ENCODE measurements around the gene PPP2R5D.
"Not testable (repeated sequence)": the region's sequence is repeated elsewhere in the genome, so short reads cannot be mapped to it uniquely, and the experiment has no call there.

The PPP2R5D gene

DNA sequence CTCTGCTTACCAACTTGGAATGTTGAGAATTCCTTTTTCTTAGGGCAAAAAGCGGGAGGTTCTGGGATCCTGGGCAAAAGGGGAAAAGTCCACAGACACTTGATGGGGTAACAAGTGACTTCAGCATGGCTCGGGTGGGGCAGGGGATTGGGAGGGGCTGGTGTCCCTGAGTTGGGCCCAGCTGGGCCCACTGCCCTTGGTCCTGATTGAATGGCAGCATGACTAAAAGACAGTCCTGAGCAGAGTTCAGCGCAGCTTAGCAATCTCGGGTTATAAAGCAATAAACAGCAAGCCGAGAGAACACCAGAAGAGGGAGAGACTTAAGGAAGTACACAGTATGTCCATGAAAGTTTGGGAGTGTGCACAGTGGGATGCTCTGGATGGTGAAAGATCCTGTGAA lies 5.6 kb downstream of the PPP2R5D start:
- H2AK5ac ChIP-seq (ENCODE audit: low read length), result no peak overlapping the region
- no peak overlapping the region for H4K5ac ChIP-seq (ENCODE audit: low read length)
- H4K8ac ChIP-seq (ENCODE audit: low read depth, low read length), result no peak overlapping the region
- no peak overlapping the region for H3K23ac ChIP-seq (ENCODE audit: low read length)
- H3K4me3 ChIP-seq (ENCODE audit: low read length), result no peak overlapping the region
- H3K27me3 ChIP-seq (ENCODE audit: insufficient read depth, low read length, poor library complexity), result no peaks in the 10 kb centered on the region
- H2BK15ac ChIP-seq (replicated peaks; ENCODE audit: low read depth), result no peak overlapping the region
- no peak overlapping the region for H3K9ac ChIP-seq (ENCODE audit: low read length)
- no peak overlapping the region for H3K56ac ChIP-seq (ENCODE audit: low read length)
- no peak overlapping the region for H3K4me2 ChIP-seq (ENCODE audit: low read length)
- H3K18ac ChIP-seq (ENCODE audit: low read length), result no peak overlapping the region
- DNase-seq, result no peak
- peaks cover 5% of the 10 kb centered on the region for H3K79me2 ChIP-seq (ENCODE audit: control insufficient read depth, insufficient read depth, low read length)
- WGBS (ENCODE audit: extremely low coverage, insufficient coverage, low lambda C conversion rate), result no CpG with 5 or more reads among the region's 5 CpGs
- peaks cover 11% of the 10 kb centered on the region for H3K79me1 ChIP-seq (ENCODE audit: low read length)
- no peak overlapping the region for H2BK5ac ChIP-seq (ENCODE audit: low read length)
- peaks cover 2% of the 10 kb centered on the region for H3K36me3 ChIP-seq (ENCODE audit: control insufficient read depth, insufficient read depth, low read length)
- peaks cover 2% of the 10 kb centered on the region for H3K4me1 ChIP-seq (ENCODE audit: control insufficient read depth, low read depth, low read length)
- no peak overlapping the region for H3K27ac ChIP-seq (ENCODE audit: low read depth, low read length)
- H2BK120ac ChIP-seq (ENCODE audit: low read depth, low read length), result no peak overlapping the region
- no peak overlapping the region for H3K4ac ChIP-seq (ENCODE audit: low read depth, low read length)

DNA sequence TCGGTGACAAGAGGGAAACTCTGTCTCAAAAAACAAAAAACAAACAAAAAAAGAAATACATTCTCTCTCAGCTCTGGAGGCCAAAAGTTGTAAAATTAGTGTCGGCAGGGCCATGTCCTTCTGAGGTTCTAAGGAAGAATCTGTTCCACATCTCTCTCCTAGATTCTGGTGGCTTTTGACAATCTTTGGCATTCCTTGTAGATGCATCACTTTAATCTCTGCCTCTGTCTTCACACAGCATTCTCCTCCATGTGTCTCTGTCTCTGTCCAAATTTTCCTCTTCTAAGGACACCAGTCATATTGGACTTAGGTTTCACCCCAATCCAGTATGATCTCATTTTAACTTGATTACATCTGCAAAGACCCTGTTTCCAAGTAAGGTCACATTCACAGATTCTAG lies 9.1 kb downstream of the PPP2R5D start:
- Histone ChIP-seq H4K5ac (ENCODE audit: low read length) (no peak overlapping the region), H2AK5ac (ENCODE audit: low read length) (no peak overlapping the region), H3K4ac (ENCODE audit: low read depth, low read length) (no peak overlapping the region), H3K56ac (ENCODE audit: low read length) (no peak overlapping the region), H4K8ac (ENCODE audit: low read depth, low read length) (no peak overlapping the region), H2BK5ac (ENCODE audit: low read length) (no peak overlapping the region), H3K4me3 (ENCODE audit: low read length) (no peak overlapping the region), H2BK120ac (ENCODE audit: low read depth, low read length) (no peak overlapping the region), H2BK15ac (replicated peaks; ENCODE audit: low read depth) (no peak overlapping the region), H3K79me2 (ENCODE audit: control insufficient read depth, insufficient read depth, low read length) (no peaks in the 10 kb centered on the region), H3K4me1 (ENCODE audit: control insufficient read depth, low read depth, low read length) (no peaks in the 10 kb centered on the region), H3K27ac (ENCODE audit: low read depth, low read length) (no peak overlapping the region), H3K27me3 (ENCODE audit: insufficient read depth, low read length, poor library complexity) (no peaks in the 10 kb centered on the region), H3K18ac (ENCODE audit: low read length) (no peak overlapping the region), H3K79me1 (ENCODE audit: low read length) (no peaks in the 10 kb centered on the region), H3K23ac (ENCODE audit: low read length) (no peak overlapping the region), H3K36me3 (ENCODE audit: control insufficient read depth, insufficient read depth, low read length) (peaks cover 2% of the 10 kb centered on the region), H3K4me2 (ENCODE audit: low read length) (no peak overlapping the region), H3K9ac (ENCODE audit: low read length) (no peak overlapping the region)
- DNase-seq, result no peak
- WGBS (ENCODE audit: extremely low coverage, insufficient coverage, low lambda C conversion rate), result no CpG with 5 or more reads among the region's 2 CpGs

GRCh38 chr6:42996513-42996912 lies 12.1 kb downstream of the PPP2R5D start:
- Histone ChIP-seq H3K4me2 (ENCODE audit: low read length) (no peak overlapping the region), H3K79me1 (ENCODE audit: low read length) (no peaks in the 10 kb centered on the region), H4K5ac (ENCODE audit: low read length) (no peak overlapping the region), H2AK5ac (ENCODE audit: low read length) (no peak overlapping the region), H3K79me2 (ENCODE audit: control insufficient read depth, insufficient read depth, low read length) (no peaks in the 10 kb centered on the region), H3K4me1 (ENCODE audit: control insufficient read depth, low read depth, low read length) (no peaks in the 10 kb centered on the region), H4K8ac (ENCODE audit: low read depth, low read length) (no peak overlapping the region), H3K27me3 (ENCODE audit: insufficient read depth, low read length, poor library complexity) (no peaks in the 10 kb centered on the region), H2BK15ac (replicated peaks; ENCODE audit: low read depth) (no peak overlapping the region), H3K36me3 (ENCODE audit: control insufficient read depth, insufficient read depth, low read length) (peaks cover under 1% of the 10 kb centered on the region), H3K9ac (ENCODE audit: low read length) (no peak overlapping the region), H3K27ac (ENCODE audit: low read depth, low read length) (no peak overlapping the region), H3K18ac (ENCODE audit: low read length) (no peak overlapping the region), H3K4ac (ENCODE audit: low read depth, low read length) (no peak overlapping the region), H2BK5ac (ENCODE audit: low read length) (no peak overlapping the region), H3K56ac (ENCODE audit: low read length) (no peak overlapping the region), H2BK120ac (ENCODE audit: low read depth, low read length) (no peak overlapping the region), H3K23ac (ENCODE audit: low read length) (no peak overlapping the region), H3K4me3 (ENCODE audit: low read length) (no peak overlapping the region)
- DNase-seq, result no peak

GRCh38 chr6:42998205-42998604 lies 13.8 kb downstream of the PPP2R5D start:
- not testable (repeated sequence) for H3K56ac ChIP-seq (ENCODE audit: low read length); H2BK5ac ChIP-seq (ENCODE audit: low read length); H3K4me3 ChIP-seq (ENCODE audit: low read length); H3K79me1 ChIP-seq (ENCODE audit: low read length); H3K27me3 ChIP-seq (ENCODE audit: insufficient read depth, low read length, poor library complexity); H3K79me2 ChIP-seq (ENCODE audit: control insufficient read depth, insufficient read depth, low read length); H3K36me3 ChIP-seq (ENCODE audit: control insufficient read depth, insufficient read depth, low read length); DNase-seq; H3K18ac ChIP-seq (ENCODE audit: low read length); H3K4me1 ChIP-seq (ENCODE audit: control insufficient read depth, low read depth, low read length); H2AK5ac ChIP-seq (ENCODE audit: low read length); H2BK120ac ChIP-seq (ENCODE audit: low read depth, low read length); H2BK15ac ChIP-seq (replicated peaks; ENCODE audit: low read depth); H4K5ac ChIP-seq (ENCODE audit: low read length); H4K8ac ChIP-seq (ENCODE audit: low read depth, low read length); H3K4me2 ChIP-seq (ENCODE audit: low read length); H3K9ac ChIP-seq (ENCODE audit: low read length); H3K4ac ChIP-seq (ENCODE audit: low read depth, low read length); H3K27ac ChIP-seq (ENCODE audit: low read depth, low read length); H3K23ac ChIP-seq (ENCODE audit: low read length)
- no CpG with 5 or more reads among the region's 9 CpGs for WGBS (ENCODE audit: extremely low coverage, insufficient coverage, low lambda C conversion rate)

DNA sequence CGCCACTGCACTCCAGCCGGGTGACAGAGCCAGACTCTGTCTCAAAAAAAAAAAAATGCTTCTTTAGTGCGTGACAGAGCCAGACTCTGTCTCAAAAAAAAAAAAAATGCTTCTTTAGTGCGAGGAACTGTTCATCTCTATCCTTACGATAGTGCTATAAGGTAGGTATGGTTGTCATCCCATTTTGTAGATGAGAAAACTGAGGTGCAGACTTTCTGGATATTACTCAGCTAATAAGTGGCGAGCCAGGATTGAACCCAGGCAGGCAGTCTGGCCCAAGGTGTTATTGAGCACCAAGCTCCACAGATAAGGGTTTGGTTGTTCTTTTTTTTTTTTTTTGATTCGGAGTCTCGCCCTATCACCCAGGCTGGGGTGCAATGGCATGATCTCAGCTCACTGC lies 17.5 kb downstream of the PPP2R5D start:
- Histone ChIP-seq H2BK5ac (ENCODE audit: low read length) (no peak overlapping the region), H3K36me3 (ENCODE audit: control insufficient read depth, insufficient read depth, low read length) (peaks cover under 1% of the 10 kb centered on the region), H3K79me2 (ENCODE audit: control insufficient read depth, insufficient read depth, low read length) (no peaks in the 10 kb centered on the region), H4K5ac (ENCODE audit: low read length) (no peak overlapping the region), H4K8ac (ENCODE audit: low read depth, low read length) (no peak overlapping the region), H3K4ac (ENCODE audit: low read depth, low read length) (no peak overlapping the region), H2BK120ac (ENCODE audit: low read depth, low read length) (no peak overlapping the region), H3K4me1 (ENCODE audit: control insufficient read depth, low read depth, low read length) (no peaks in the 10 kb centered on the region), H3K27ac (ENCODE audit: low read depth, low read length) (no peak overlapping the region), H2BK15ac (replicated peaks; ENCODE audit: low read depth) (no peak overlapping the region), H3K27me3 (ENCODE audit: insufficient read depth, low read length, poor library complexity) (no peaks in the 10 kb centered on the region), H3K9ac (ENCODE audit: low read length) (no peak overlapping the region), H3K23ac (ENCODE audit: low read length) (no peak overlapping the region), H3K4me2 (ENCODE audit: low read length) (no peak overlapping the region), H3K56ac (ENCODE audit: low read length) (no peak overlapping the region), H3K4me3 (ENCODE audit: low read length) (no peak overlapping the region), H3K18ac (ENCODE audit: low read length) (no peak overlapping the region), H2AK5ac (ENCODE audit: low read length) (no peak overlapping the region), H3K79me1 (ENCODE audit: low read length) (no peaks in the 10 kb centered on the region)
- no peak for DNase-seq
- no CpG with 5 or more reads among the region's 8 CpGs for WGBS (ENCODE audit: extremely low coverage, insufficient coverage, low lambda C conversion rate)

DNA sequence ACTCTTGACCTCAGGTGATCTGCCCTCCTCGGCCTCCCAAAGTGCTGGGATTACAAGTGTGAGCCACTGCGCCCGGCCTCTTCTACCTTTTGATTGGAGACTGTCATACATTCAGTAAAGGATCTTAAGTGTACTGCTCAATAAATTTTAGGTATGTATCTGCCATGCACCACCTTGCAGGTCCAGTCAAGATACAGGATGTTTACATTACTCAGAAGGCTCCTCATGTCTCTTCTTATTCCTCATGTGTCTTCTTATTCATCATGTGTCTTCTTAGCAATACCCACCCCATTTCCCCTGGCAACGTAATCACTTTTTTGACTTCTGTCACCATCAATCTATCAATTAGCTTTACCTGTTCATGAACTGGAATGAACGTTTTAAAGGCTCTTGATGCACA lies 21.5 kb downstream of the PPP2R5D start:
- no peak overlapping the region for H3K27ac ChIP-seq (ENCODE audit: low read depth, low read length)
- H3K27me3 ChIP-seq (ENCODE audit: insufficient read depth, low read length, poor library complexity), result no peaks in the 10 kb centered on the region
- H3K4me3 ChIP-seq (ENCODE audit: low read length), result no peak overlapping the region
- H3K23ac ChIP-seq (ENCODE audit: low read length), result no peak overlapping the region
- no peak overlapping the region for H2BK5ac ChIP-seq (ENCODE audit: low read length)
- WGBS (ENCODE audit: extremely low coverage, insufficient coverage, low lambda C conversion rate), result no CpG with 5 or more reads among the region's 5 CpGs
- peaks cover 21% of the 10 kb centered on the region for H3K36me3 ChIP-seq (ENCODE audit: control insufficient read depth, insufficient read depth, low read length)
- no peak overlapping the region for H2BK15ac ChIP-seq (replicated peaks; ENCODE audit: low read depth)
- H3K79me2 ChIP-seq (ENCODE audit: control insufficient read depth, insufficient read depth, low read length), result no peaks in the 10 kb centered on the region
- H3K18ac ChIP-seq (ENCODE audit: low read length), result no peak overlapping the region
- H3K79me1 ChIP-seq (ENCODE audit: low read length), result no peaks in the 10 kb centered on the region
- no peak for DNase-seq
- no peaks in the 10 kb centered on the region for H3K4me1 ChIP-seq (ENCODE audit: control insufficient read depth, low read depth, low read length)
- H3K4ac ChIP-seq (ENCODE audit: low read depth, low read length), result no peak overlapping the region
- H3K56ac ChIP-seq (ENCODE audit: low read length), result no peak overlapping the region
- no peak overlapping the region for H3K9ac ChIP-seq (ENCODE audit: low read length)
- no peak overlapping the region for H2AK5ac ChIP-seq (ENCODE audit: low read length)
- no peak overlapping the region for H2BK120ac ChIP-seq (ENCODE audit: low read depth, low read length)
- H4K8ac ChIP-seq (ENCODE audit: low read depth, low read length), result no peak overlapping the region
- H4K5ac ChIP-seq (ENCODE audit: low read length), result no peak overlapping the region
- H3K4me2 ChIP-seq (ENCODE audit: low read length), result no peak overlapping the region
